Omental fat pad (tissue), 4 donors: ENCODE results near the gene OR4D11. TPM values are rescaled to one million over a fixed set of nuclear protein-coding genes. Genes with fewer than 3 reads are reported as not detected.
"Not testable (repeated sequence)": the region's sequence is repeated elsewhere in the genome, so short reads cannot be mapped to it uniquely, and the experiment has no call there.

Experiments used
- ATAC-seq: fragments of 150-250 bp; one replicate; pipeline ENCODE4 v1.9.1; 2016; ENCODE audit warnings: mild to moderate bottlenecking, moderate library complexity; ENCODE audit not compliant: low FRiP score
- DNase-seq: peaks from one replicate; pipeline ENCODE4 v3.0.0-alpha.2; 2019; ENCODE audit warnings: low spot score
- CTCF ChIP-seq, 3 donors: fragments of 450-650 bp; IDR thresholded peaks; one replicate each; pipeline ENCODE4 v1.5.1; 2016 to 2017; ENCODE audit warnings: antibody characterized with exemption in 3 of 3, mild to moderate bottlenecking in 3 of 3, moderate library complexity in 2 of 3
- total RNA-seq, 4 donors: library from RNA; depleted of rRNA; stranded (reverse); fragments of >200 nt; gene quantifications; one replicate each; pipeline ENCODE4 v1.1.0, GENCODE V29; 2016

The OR4D11 gene
- total RNA-seq, 4 donors from 2014 or later, result not detected

GRCh38 chr11:59480359-59480758 lies 23.0 kb upstream of the OR4D11 start:
- ATAC-seq, result no peak
- TF ChIP-seq CTCF (IDR thresholded peaks at IDR 0.05), result no peak
- no peak for DNase-seq

- no peak for DNase-seq
- no peak for TF ChIP-seq CTCF (IDR thresholded peaks at IDR 0.05)
- no peak for ATAC-seq
These were observed 1.4 kb upstream of the OR4D11 start for GRCh38 chr11:59501931-59502330.

- DNase-seq (no peak), ATAC-seq (no peak)
- no peak for TF ChIP-seq CTCF (IDR thresholded peaks at IDR 0.05)
These were observed 7.7 kb downstream of the OR4D11 start, which contains the start of gene OR4D9 for GRCh38 chr11:59510941-59511589. TSS of gene OR4D9 (plus strand) at chr11:59511539. CDS start at chr11:59514913, 3,374 bp downstream.

- DNase-seq, result no peak
- TF ChIP-seq CTCF (IDR thresholded peaks at IDR 0.05), result no peak
- ATAC-seq, result no peak
These were observed 8.3 kb downstream of the OR4D11 start for GRCh38 chr11:59511675-59512074.

- not testable (repeated sequence) for DNase-seq, ATAC-seq
These were observed 16.8 kb downstream of the OR4D11 start for GRCh38 chr11:59520139-59520538.

- TF ChIP-seq CTCF (IDR thresholded peaks at IDR 0.05), result no peak
- ATAC-seq (no peak), DNase-seq (no peak)
These were observed 17.4 kb downstream of the OR4D11 start for GRCh38 chr11:59520741-59521140.

- TF ChIP-seq CTCF (IDR thresholded peaks at IDR 0.05), result no peak
- DNase-seq (no peak), ATAC-seq (no peak)
These were observed 20.2 kb downstream of the OR4D11 start for GRCh38 chr11:59523541-59523940.
